OCI-LY7 (cell line): ENCODE data around the gene NPBWR2. TPM values are rescaled to one million over a fixed set of nuclear protein-coding genes. Genes with fewer than 3 reads are reported as not detected.
"Not testable (repeated sequence)": the region's sequence is repeated elsewhere in the genome, so short reads cannot be mapped to it uniquely, and the experiment has no call there.

Source experiments
- BruUV-seq: library from RNA; stranded (reverse); fragments of 400-500 nt; replicated peaks from 2 replicates; lab custom pipeline; 2021; lab: Mats Ljungman, UMichigan
- CTCF ChIA-PET: fragments of 300-600 bp; sonication (Branson Sonifier 250); formaldehyde crosslinking; loops from one replicate; lab custom pipeline; 2022; ENCODE audit warnings: antibody characterized with exemption; ENCODE audit not compliant: unreplicated experiment; lab: Charles Lee
- POLR2A ChIA-PET: fragments of 300-600 bp; sonication (Branson Sonifier 250); formaldehyde crosslinking; loops from one replicate; lab custom pipeline; 2022; ENCODE audit warnings: antibody characterized with exemption; lab: Charles Lee
- DNase-seq: peaks from one replicate; pipeline ENCODE4 v3.0.0-alpha.2; 2015; ENCODE audit warnings: low spot score
- H2AFZ ChIP-seq: fragments of 200-600 bp; sonication (generic), shearing (Covaris generic); 2 replicates; pipeline ENCODE4 v1.6.1; 2014; ENCODE audit warnings: mild to moderate bottlenecking, antibody characterized with exemption, low read length, moderate library complexity
- H3K27ac ChIP-seq: fragments of 200-600 bp; sonication (generic); 2 replicates; pipeline ENCODE4 v1.5.1; 2014; ENCODE audit warnings: mixed run types, low read depth, mild to moderate bottlenecking, moderate library complexity, low read length, inconsistent platforms; ENCODE audit not compliant: poor library complexity, severe bottlenecking
- H3K36me3 ChIP-seq: fragments of 200-600 bp; sonication (generic); 2 replicates; pipeline ENCODE4 v1.6.1; 2014; ENCODE audit warnings: mild to moderate bottlenecking, antibody characterized with exemption, low read length, moderate library complexity, mixed read lengths; ENCODE audit not compliant: insufficient read depth
- H3K4me1 ChIP-seq: fragments of 200-600 bp; sonication (generic); 2 replicates; pipeline ENCODE4 v1.5.1; 2014; ENCODE audit warnings: mild to moderate bottlenecking, low read length; ENCODE audit not compliant: insufficient read depth, poor library complexity, severe bottlenecking
- H3K4me2 ChIP-seq: fragments of 200-600 bp; sonication (generic); 2 replicates; pipeline ENCODE4 v1.6.1; 2014; ENCODE audit warnings: mild to moderate bottlenecking, low read length
- H3K4me3 ChIP-seq: fragments of 200-600 bp; sonication (generic); 2 replicates; pipeline ENCODE4 v1.5.1; 2014; ENCODE audit warnings: mild to moderate bottlenecking, low read depth, low read length; ENCODE audit not compliant: poor library complexity, severe bottlenecking
- H3K79me2 ChIP-seq: fragments of 200-600 bp; sonication (generic); 2 replicates; pipeline ENCODE4 v1.6.1; 2016; ENCODE audit warnings: low read depth, mild to moderate bottlenecking, low read length, moderate library complexity, mixed read lengths; ENCODE audit not compliant: insufficient read depth
- H3K9me2 ChIP-seq: fragments of 200-600 bp; sonication (generic); 2 replicates; pipeline ENCODE4 v1.6.1; 2016; ENCODE audit warnings: mild to moderate bottlenecking, low read length, mixed read lengths; ENCODE audit not compliant: insufficient read depth
- H3K9me3 ChIP-seq: fragments of 200-600 bp; sonication (generic); 2 replicates; pipeline ENCODE4 v1.6.1; 2014; ENCODE audit warnings: mild to moderate bottlenecking, mixed run types, low read length, mixed read lengths
- H4K20me1 ChIP-seq: fragments of 200-600 bp; sonication (generic); 2 replicates; pipeline ENCODE4 v1.6.1; 2014; ENCODE audit warnings: mild to moderate bottlenecking, antibody characterized with exemption, low read length, moderate library complexity, mixed read lengths; ENCODE audit not compliant: insufficient read depth
- EZH2phosphoT487 ChIP-seq: fragments of 200-600 bp; sonication (generic); IDR thresholded peaks from 2 replicates; pipeline ENCODE4 v1.6.1; 2018; ENCODE audit warnings: low read depth, borderline replicate concordance, mild to moderate bottlenecking, mixed run types, antibody characterized with exemption, low read length, moderate library complexity, mixed read lengths
- intact Hi-C: fragments of 100-400 bp; cut with micrococcal nuclease; formaldehyde crosslinking; loops from one replicate; pipeline ENCODE4 v1.10.0; 2022; ENCODE audit not compliant: unreplicated experiment
- total RNA-seq, 2 experiments: library from RNA; depleted of rRNA in 1 of 2; stranded (reverse); fragments of >200 nt in 1 of 2; shearing (Covaris generic) in 1 of 2; gene quantifications; 2 replicates each; pipeline ENCODE4 v1.2.3, GENCODE V29; 2014 to 2022
- TF ChIP-seq, protein P1 (sequence below): fragments of 200-600 bp; sonication (generic); conservative IDR thresholded peaks from 2 replicates; pipeline ENCODE4 v1.5.1; 2014; ENCODE audit warnings: mild to moderate bottlenecking, antibody characterized with exemption, low read length, moderate library complexity, mixed read lengths

NPBWR2 gene
- total RNA-seq, 2 experiments from 2014 or later = not detected

DNA sequence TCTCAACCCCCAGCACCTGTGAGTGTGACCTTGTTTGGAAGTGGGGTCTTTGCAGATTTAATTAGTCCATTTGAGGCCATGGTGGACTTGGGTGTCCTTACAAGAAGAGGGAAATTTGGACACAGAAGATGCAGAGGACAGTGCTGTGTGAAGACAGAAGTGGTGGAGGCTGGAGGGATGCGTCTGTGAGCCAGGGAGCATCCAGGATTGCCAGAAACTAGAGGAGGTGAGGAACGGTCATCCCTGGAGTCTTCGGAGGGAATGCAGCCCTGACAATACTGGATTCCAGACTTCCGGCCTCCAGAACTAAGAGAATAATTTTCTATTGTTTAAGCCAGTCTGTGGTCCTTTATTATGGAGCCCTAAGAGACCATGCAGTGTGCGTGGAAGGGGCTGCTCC is 22.9 kb upstream of the NPBWR2 start:
- no peak overlapping the region for H3K4me3 ChIP-seq
- no peak overlapping the region for H3K4me2 ChIP-seq
- H3K9me3 ChIP-seq = no peaks in the 10 kb centered on the region
- no TSS peak for BruUV-seq
- H3K79me2 ChIP-seq = no peaks in the 10 kb centered on the region
- intact Hi-C loops = no loop called here
- no peaks in the 10 kb centered on the region for H3K36me3 ChIP-seq
- H3K9me2 ChIP-seq = no peaks in the 10 kb centered on the region
- TF ChIP-seq, protein P1, sequence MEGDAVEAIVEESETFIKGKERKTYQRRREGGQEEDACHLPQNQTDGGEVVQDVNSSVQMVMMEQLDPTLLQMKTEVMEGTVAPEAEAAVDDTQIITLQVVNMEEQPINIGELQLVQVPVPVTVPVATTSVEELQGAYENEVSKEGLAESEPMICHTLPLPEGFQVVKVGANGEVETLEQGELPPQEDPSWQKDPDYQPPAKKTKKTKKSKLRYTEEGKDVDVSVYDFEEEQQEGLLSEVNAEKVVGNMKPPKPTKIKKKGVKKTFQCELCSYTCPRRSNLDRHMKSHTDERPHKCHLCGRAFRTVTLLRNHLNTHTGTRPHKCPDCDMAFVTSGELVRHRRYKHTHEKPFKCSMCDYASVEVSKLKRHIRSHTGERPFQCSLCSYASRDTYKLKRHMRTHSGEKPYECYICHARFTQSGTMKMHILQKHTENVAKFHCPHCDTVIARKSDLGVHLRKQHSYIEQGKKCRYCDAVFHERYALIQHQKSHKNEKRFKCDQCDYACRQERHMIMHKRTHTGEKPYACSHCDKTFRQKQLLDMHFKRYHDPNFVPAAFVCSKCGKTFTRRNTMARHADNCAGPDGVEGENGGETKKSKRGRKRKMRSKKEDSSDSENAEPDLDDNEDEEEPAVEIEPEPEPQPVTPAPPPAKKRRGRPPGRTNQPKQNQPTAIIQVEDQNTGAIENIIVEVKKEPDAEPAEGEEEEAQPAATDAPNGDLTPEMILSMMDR = no peak
- no peak for TF ChIP-seq EZH2phosphoT487
- no peak for DNase-seq
- no peaks in the 10 kb centered on the region for H3K4me1 ChIP-seq
- ChIA-PET POLR2A (no interaction called here), CTCF (no interaction called here)
- no peaks in the 10 kb centered on the region for H4K20me1 ChIP-seq
- H2AFZ ChIP-seq = no peak overlapping the region
- H3K27ac ChIP-seq = no peak overlapping the region

DNA sequence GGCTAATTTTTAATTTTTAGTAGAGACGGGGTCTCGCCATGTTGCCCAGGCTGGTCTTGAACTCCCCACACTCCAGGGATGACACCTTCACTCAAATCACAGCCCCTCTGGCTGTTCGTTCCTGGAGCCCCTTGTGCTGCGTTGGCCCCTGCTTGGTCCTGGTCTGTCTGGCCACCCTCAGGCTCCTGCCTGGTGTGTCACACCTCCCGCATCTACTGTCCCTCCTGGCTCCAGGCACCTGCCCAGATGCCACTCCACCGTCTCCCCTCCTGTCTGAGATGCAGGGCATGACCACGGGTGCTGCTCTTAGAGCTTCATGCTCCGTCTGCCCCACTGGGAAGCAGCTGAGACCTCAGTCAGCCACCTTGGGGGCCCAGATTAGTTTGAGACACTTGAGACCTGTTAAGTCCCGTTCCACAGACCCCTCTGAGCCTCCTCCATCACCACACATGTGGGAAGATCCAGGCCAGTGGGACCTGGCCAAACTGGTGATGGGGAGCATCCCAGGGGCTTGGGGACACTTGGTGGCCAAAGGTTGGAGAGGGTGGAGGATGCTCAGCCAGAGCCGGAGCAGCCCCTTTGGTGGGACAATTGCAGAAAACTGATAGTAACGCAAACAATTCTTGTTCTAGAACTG is 21.9 kb upstream of the NPBWR2 start:
- Histone ChIP-seq H3K27ac (no peak overlapping the region), H4K20me1 (no peaks in the 10 kb centered on the region), H3K9me2 (no peaks in the 10 kb centered on the region), H3K36me3 (no peaks in the 10 kb centered on the region), H3K4me1 (no peaks in the 10 kb centered on the region), H3K79me2 (no peaks in the 10 kb centered on the region), H3K4me3 (no peak overlapping the region), H2AFZ (no peak overlapping the region), H3K4me2 (no peak overlapping the region), H3K9me3 (no peaks in the 10 kb centered on the region)
- POLR2A ChIA-PET = no interaction called here
- intact Hi-C loops = no loop called here
- DNase-seq = no peak
- CTCF ChIA-PET = no interaction called here
- TF ChIP-seq EZH2phosphoT487 = no peak
- TF ChIP-seq, protein P1 = no peak
- BruUV-seq = no TSS peak

GRCh38 chr20:64123517-64123916 is 16.2 kb upstream of the NPBWR2 start:
- H3K4me3 ChIP-seq, POLR2A ChIA-PET, DNase-seq, H3K27ac ChIP-seq, intact Hi-C loops, H3K4me2 ChIP-seq, CTCF ChIA-PET, BruUV-seq, H3K36me3 ChIP-seq, H3K79me2 ChIP-seq, H3K9me2 ChIP-seq, H4K20me1 ChIP-seq, H2AFZ ChIP-seq, H3K9me3 ChIP-seq: not testable (repeated sequence)
- peaks cover 11% of the 10 kb centered on the region for H3K4me1 ChIP-seq

DNA sequence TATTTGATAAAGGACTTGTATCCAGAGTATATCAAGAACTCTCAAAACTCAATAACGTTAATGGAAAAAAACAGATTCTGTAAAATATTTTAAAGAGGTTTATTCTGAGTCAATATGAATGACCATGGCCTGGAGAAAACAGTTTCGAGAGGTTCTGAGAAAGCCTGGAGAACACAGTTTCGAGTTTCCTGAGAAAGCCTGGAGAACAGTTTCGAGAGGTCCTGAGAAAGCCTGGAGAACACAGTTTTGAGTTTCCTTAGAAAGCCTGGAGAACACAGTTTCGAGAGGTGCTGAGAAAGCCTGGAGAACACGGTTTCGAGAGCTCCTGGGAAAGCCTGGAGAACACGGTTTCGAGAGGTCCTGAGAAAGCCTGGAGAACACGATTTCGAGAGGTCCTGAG is 15.6 kb upstream of the NPBWR2 start:
- H3K36me3 ChIP-seq, H4K20me1 ChIP-seq, H3K27ac ChIP-seq, H2AFZ ChIP-seq, H3K9me3 ChIP-seq, H3K4me3 ChIP-seq, POLR2A ChIA-PET, CTCF ChIA-PET, BruUV-seq, H3K79me2 ChIP-seq, H3K9me2 ChIP-seq, DNase-seq, H3K4me2 ChIP-seq: not testable (repeated sequence)
- peaks cover 11% of the 10 kb centered on the region for H3K4me1 ChIP-seq
- intact Hi-C loops = loop anchor here (1.0 kb wide), 1 partner anchor 84 kb away; no protein-coding TSS in a partner anchor
